AG08396 (cell line): ENCODE results near the gene ERLIN1.
A peak's percentile ranks its signal among the peaks of the same experiment; 100 is the strongest.

Experiments
- DNase-seq: peaks from one replicate; pipeline ENCODE4 v3.0.0; 2012; ENCODE audit warnings: low spot score, mixed read lengths

Gene ERLIN1

DNA sequence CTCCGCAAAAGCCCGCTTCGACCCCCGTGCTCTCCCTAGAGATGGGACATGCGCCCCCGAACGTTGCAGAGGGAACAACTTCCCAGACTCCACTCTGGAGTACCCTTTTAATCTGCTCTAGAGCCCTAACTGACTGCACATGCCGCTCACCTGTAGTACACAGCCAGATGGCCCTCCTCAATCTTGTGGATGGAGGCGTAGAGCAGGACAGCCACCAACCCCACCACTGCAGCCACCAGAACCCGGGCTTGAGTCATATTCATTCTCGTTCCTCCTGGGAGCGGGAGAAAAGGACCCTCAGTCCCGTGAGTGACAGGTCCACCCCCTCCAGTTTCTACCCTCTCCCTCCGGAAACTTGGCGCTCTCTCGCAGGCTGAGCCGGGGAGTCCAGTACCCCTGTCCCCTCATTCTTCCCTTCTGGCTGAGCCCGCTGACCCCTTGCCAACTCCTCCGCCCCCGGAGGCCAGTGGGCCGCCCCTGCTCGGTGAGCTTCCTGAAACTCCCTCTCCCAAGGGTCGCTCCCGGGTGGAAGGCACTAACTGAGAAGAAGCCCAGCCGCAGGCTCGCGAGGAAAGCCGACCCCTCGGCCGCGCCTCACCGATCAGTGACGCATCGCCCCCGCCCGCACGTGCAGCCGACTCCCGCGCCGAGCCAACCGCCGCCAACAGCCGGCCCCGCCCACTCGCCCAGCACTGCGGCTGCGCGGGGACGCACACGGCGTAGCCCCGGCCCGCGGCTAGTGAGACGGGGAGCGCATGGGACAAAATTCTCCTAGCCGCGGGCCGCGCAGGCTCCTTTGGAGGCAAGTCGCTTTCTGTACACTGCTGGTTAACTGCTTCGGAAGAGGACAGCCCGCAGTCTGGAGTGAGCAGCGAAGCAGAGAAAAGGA, at the start of gene ERLIN1:
Gene ERLIN1, minus strand, starts transcription at position 666 of the 889 bp plus-strand sequence. Its CDS starts 403 bp downstream, at position 263.
- DNase-seq: peak; percentile 98

DNA sequence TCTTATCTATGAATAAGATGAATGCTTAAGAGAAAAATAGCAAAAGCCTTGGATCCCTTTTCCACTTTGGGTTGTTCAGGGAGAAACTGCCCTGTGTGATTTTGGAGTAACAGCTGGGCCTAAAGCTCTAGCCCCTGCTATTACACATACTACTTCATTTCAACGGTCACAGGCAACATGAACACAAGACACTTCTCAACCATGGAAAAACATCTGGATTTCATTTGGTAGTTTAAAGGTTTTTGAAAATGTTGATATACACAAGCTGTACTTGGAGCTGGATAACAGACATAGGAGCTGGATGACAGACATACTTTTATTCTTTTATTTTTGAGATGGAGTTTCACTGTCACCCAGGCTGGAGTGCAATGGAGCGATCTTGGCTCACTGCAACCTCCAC, 46.3 kb upstream of the ERLIN1 start:
- peak; percentile 12 for DNase-seq

DNA sequence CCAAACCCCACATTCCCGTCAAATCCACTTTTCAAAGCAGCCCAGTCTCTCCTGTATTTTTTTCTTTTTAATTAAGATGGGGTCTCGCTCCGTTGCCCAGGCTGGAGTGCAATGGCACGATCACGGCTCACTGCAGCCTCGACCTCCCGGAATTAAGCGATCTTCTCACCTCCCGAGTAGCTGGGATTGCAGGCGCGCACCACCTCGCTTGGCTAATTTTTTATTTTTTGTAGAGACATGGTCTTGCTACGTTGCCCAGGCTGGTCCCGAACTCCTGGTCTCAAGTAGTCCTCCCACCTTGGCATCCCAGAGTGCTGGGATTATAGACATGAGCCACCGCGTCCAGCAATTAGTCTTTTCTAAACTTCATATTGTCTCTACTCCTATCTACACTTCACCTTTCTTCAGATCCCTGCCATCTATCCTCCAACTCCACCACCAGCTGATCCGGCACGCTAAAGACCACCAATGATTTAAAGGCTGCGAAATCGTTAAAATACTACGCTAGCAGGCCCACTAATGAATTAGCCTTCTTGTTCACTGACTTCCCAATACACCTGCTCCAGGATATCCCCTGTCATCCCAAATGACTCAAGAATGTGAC, 44.1 kb upstream of the ERLIN1 start:
- no peak for DNase-seq

DNA sequence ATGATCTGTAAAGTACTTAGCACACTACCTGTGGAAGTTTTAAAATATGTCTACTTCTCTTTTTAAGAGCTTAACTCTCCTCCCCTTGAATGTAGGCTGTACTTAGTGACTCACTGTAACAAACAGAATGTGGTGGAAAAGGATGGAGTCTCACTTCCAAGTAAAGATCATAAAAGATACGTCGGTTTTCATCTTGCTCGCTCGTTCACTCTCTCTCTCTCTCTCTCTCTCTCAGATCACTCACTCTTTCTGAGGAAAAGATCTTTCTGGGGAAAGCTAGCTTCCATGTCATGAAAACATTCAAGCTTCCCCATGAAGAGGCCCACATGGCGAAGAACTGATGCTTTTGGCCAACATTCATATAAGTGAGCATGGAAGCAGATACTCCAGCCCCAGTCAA, 38.0 kb upstream of the ERLIN1 start:
- DNase-seq: no peak

DNA sequence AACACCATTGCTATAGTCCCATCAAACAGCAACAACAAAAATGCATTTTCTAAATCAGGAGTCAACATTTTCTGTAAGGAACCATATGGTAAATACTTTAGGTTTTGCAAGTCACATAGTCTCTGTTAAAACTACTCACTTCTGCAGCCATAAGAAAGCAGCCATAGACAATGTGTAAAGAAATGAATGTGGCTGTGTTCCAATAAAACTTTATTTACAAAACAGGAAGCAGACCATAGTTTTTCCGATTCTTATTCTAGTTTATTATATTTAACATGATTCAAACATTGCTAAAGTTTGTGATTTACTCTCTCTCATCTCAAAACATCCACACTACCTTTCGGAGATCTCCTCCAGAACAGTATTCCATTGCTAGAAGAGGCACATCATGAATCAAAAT, 36.7 kb upstream of the ERLIN1 start:
- no peak for DNase-seq

DNA sequence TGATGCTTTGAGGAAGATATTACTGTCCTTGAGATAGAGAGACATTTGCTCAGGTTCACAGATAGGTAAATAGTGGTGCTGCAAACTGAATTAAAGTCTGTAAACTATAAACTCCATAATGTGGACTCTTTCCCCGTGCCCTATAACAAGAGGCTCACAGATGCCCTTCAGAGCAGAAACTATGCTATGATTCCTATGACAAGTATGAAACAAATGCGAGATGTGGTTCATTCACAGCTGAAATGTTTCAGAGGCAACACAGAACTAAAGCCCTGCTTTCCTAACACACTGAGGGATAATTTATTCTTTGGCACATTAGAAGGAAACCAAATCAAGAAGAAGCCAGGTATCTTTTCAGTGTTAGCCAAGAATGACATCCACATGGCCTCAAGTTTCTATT, 30.2 kb upstream of the ERLIN1 start:
- DNase-seq: no peak

DNA sequence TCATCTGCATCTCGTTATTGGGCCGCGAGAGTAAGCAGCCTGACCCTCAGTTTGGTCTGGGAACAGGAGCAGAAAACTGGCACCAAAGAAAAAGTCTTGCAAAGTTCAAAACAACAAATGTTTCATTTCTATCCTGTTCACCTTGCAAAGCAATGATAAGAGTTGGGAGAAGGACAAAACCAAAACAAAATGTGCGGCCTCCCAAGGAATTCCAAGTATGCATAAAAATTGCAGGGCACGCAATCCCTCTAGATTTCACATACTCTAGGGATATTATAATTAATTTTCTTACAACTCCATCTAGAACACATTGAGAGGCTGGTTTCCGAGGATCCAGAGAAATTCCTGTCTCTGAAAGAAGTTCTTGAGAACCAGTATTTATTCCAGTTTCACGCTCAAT, 23.5 kb upstream of the ERLIN1 start:
- DNase-seq: no peak

DNA sequence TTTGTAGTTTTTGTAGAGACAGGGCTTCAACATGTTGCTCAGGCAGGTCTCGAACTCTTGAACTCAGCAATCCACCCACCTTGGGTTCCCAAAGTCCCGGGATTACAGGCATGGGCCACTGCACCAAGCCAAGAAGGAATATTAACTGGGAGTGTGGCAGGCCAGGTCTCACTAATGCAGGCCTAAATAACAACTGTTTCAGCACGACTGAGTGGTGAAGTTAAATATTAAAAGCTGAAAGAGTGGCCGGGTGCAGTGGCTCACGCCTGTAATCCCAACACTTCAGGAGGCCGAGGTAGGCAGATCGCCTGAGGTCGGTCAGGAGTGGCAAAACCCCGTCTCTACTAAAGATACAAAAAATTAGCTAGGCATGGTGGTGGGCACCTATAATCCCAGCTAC, 22.4 kb upstream of the ERLIN1 start:
- DNase-seq: no peak

DNA sequence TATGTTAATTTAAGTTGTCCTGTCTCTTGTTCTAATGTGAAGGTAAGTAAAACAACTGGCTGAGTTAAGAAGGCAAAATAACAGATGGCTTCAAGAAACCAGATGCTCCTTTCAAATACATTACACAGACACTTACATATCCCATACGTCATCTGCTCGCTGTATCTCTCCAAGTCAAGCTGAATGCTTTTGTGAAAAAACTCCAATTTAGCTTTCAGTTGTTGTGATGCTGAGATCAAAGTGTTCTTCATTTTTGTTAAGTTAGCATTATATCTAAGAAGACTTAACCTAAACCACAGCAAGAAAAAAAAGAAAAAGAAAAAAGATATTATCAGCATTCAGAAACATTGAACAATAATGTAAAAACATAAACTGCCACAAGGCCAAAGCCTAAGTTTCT, 18.5 kb upstream of the ERLIN1 start:
- no peak for DNase-seq

DNA sequence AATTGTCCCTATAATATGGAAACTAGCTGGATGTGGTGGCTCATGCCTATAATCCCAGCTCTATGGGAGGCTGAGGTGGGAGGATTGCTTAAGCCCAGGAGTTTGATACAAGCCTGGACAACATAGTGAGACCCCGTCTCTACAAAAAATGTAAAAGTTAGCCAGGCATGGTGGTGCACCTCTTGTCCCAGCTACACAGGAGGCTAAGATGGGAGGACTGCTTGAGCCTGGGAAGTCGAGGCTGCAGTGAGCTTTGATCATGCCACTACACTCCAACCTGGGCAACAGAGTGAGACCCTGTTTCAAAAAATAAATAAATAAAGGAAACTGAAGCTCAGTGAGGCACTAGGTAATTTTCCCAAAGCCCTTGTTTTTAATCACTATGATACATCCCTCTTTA, 15.7 kb upstream of the ERLIN1 start:
- DNase-seq: no peak

DNA sequence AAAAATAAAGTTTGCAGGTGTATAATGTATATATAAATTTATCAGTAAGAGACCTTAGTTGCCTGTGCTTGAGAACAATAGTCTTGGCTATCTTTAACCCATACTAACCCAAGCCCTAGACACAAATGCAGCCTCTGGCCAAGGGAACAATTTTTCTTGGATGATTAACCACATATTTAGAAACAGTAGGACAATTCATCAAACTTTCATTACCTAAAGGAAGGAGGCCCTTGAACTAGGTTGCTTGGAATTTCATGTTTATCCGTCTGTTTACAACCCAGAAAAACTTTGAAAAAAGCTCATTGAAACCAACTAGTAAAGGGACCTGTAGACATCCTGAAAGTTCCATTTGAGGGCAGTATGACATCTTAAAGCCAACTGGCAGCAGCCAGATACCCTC, 8.9 kb upstream of the ERLIN1 start:
- DNase-seq: no peak

DNA sequence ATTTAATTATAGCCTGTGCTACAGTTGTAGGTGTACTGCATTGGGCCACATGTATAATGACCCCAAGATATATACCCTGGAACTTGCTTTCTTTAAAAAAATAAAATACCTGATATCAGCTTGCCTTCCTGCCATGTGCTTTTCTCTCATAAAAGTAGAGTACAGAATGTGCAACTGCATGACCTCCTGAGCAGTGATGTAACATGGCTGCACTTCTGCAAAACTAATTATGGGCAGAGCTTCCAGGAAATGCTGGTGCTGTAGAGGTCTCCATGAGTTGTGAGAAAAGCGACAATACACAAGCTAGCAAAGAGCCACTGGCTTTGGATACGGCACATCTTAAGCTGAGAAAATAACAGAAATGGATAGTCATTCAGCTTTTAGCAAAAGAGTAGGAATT, 6.5 kb upstream of the ERLIN1 start:
- DNase-seq: no peak

DNA sequence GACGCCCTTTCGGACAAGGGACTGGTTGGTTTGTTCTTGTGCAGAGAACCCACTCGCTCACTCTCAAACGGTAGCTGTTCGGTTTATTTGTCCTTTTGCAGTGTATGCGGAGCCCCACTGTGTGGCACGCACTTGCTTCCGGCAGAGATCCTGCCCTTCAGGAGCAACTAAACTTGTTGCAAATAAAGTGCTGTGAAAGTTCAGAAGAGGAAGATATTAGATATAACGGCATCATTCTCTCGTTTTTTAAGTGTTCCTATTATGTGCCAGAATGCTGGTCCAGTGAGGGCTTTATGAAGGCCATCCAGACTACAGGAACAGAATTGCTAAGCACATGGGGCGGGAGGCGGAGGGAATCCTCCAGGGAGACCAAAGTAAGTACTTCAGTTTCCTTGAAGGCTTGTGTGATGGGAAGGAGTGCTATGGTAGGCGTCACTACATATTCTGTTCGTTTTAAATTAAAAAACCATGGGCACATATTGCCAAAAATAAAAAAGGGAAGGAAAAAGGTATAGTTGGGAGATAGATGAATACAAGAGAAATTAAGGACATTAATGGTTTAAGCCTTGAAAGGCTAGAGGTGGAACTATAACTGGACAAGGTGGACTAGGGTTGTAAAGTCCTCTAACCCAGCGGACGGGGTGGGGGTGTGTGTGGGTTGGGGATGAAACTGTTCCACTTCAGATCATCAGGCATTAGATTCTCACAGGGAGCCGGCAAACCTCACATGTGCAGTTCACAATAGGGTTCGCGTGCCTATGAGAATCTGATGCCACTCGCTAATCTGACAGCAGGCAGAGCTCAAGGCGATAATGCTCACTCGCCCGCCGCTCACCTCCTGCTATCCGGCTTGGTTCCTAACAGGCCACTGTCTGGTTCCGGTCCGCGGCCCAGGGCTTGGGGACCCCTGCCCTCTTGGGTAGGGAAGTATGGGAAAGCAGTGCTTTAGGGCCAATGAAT, 704 bp upstream of the ERLIN1 start:
- DNase-seq: peak; percentile 41

DNA sequence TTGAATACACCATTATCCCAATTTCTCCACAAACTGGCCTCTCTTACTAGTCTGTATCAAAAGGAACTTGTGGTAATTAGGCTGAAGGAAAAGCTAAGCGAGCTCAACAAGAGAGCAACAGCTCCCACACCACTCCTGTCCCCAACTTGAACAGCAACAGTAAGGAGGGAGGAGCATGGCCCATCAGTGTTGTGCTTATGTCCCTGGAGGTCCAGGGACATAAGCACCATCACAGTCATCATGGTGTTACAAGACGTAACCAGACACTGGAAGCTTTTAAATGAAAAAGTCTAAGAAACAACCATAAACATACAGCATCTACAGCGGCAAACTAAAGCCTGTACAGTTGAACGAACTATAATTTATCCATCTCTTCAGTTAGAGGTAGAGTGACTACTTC, 989 bp downstream of the ERLIN1 start:
- DNase-seq: no peak

DNA sequence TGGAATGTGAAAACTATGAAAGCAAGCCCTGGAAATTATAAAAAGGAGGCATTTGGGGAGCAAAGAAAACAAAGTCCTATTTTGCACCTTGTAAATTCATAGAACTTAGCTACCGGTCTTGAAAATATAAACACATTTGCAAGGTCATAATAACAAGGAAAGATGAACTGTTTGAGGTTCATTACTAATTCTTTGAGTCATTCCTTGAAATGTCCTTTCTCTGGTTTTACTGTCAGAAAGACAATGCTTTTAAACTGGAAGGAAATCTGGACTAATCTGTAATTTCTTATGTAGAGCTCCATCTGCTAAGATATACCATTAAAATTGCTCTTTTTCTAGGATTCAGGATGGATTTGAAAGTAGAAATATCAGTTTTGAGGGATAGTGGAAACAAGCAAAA, 1.4 kb downstream of the ERLIN1 start:
- DNase-seq: peak; percentile 10

DNA sequence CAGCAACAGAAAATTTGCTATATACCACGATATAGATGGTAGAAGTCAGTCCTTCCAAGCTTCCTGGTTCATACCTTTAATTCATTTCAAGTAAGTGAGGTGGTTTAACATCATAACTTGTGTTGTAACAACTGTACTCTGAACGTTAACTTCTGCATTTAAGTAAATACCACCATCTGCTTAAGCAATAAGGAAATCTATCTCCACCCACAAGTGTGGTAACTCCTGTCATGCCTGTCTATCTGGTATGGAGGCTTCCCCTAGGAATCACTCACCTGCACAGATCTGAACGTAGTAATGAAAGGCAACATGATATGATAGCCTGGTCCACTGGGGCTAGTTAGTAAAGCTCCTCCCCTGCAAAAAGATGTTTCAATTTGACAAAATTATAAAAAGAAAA, 2.3 kb downstream of the ERLIN1 start:
- DNase-seq: no peak

DNA sequence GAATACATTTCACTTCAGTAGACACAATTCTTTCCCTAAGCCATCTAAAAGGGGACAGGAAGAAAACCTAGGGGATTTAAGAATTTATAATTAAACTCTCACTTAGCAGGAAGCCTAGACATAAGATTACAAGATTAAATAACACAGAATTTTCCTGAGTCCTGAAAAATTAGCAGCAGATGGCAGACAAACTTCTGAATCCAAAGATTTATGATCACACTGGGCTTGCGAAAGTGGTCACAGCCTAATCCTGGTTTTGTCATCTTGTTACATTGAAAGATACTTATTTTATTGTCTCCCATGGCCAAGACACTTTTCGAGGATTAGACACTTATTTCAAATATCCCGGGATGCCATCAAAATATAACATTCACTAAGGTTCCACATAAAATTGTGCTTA, 2.9 kb downstream of the ERLIN1 start:
- DNase-seq: no peak

DNA sequence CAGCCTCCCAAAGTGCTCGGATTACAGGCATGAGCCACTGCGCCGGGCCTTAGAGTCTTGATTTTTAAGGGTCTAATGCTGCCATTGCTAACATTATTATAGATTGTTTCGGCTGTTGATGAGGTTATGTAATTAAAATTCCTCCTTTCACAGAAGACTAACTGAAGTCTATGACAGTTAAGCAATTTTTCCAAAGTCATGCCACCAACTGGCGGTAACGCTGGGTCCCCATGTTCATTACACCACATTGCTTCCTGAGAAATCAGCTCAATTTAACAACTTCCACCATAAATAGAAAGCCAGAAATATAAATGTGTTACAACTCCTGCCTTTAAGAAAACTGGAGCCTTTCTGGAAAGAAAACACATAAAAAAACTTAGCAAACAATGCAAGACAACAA, 3.5 kb downstream of the ERLIN1 start:
- no peak for DNase-seq

DNA sequence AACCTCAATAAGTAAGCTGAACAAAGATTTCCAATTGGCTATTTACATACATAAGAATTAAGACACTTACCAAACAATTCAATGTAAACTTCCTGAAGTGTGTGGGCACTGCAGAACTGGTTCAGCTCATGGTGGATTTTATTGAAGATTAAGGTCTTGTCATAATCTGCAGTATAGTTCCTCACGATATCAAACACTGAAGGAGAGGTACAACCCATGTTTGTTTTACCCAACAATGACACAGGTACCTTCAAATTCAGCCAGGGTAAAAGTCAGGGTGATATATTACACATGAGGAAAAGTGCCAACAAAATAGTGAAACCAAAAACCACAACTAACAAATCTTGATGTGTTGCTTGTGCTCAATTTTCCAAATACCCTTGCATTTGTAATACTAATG, 10.0 kb downstream of the ERLIN1 start:
- no peak for DNase-seq

DNA sequence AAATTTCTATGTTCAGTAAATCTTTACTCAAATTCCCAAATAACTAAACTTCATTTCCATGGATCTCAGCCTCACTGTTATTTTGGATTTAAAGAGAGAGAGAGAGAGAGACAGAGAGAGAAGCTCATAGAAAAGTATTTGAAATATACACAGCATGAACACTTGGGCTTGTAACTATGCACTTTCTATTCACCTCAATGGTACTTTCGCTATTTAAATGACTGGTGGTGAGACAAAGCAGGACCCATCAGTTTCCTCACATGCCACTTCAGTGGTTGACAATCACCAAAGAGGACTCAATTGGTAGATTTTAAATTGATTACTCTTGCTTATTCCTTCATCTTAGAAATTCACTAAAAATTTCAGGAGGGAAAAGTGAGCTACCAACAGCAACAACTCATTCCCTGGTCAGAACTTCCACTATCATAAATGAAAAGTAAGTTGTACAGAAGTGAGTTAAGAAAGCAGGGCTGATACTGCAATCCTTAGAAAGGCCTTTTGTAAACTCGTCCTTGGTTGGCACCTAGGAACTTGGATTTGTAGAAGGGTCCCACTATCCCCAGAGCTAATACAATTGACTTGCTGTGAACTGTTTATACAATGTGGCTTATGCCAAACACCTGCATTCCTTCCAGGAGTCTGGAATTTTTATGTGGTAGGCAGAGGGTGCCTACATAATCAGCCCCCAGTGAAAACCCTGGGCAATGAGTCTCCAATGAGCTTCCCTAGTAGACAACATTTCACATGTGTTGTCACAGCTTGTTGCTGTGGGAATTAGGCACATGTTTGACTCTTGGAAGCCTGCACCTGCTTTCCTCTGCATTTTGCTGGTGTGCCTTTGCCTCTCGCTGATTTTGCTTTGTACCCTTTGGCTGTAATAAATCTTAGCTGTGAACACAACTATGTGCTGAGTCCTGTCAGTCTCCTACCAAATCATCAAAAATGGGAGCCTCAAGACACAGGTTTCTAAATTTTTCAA, 10.8 kb downstream of the ERLIN1 start:
- no peak for DNase-seq

DNA sequence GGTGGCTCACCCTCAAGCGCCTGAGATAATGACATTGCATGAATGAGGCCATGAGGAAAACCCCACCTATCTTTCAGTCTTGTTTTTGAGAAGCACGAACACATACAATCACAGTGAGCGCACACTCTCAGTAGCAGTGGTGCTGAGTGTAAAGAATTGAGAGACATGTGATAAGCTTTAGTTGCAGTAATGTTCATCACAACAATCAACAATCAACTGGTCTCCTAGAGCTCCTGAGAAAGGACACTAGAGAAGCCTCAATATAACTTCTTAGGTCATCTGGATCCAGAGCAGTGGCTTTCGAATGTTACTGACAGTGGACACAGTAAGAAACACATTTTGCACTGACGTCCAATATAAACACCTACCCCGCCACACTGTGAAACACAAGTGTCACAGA, 12.8 kb downstream of the ERLIN1 start:
- DNase-seq: no peak
